IPS-20b (cell line): ENCODE data around the gene FARP1.

Experiments used
- H3K27ac ChIP-seq: one replicate; pipeline ENCODE4 v1.5.1; 2013; ENCODE audit warnings: low read length
- H3K27me3 ChIP-seq: 2 replicates; pipeline ENCODE4 v1.6.1; 2013; ENCODE audit warnings: mild to moderate bottlenecking, low read length, inconsistent platforms; ENCODE audit not compliant: insufficient read depth
- H3K36me3 ChIP-seq: 2 replicates; pipeline ENCODE4 v1.6.1; 2013; ENCODE audit warnings: low read depth, mild to moderate bottlenecking, inconsistent platforms, low read length, moderate library complexity; ENCODE audit not compliant: insufficient read depth
- H3K4me1 ChIP-seq: 2 replicates; pipeline ENCODE4 v1.6.1; 2013; ENCODE audit warnings: mild to moderate bottlenecking, control low read depth, inconsistent platforms, low read length, moderate library complexity; ENCODE audit not compliant: insufficient read depth
- H3K4me3 ChIP-seq: 2 replicates; pipeline ENCODE4 v1.5.1; 2013; ENCODE audit warnings: mild to moderate bottlenecking, low read length, inconsistent platforms
- H3K9ac ChIP-seq: 2 replicates; pipeline ENCODE4 v1.6.1; 2013; ENCODE audit warnings: low read depth, mild to moderate bottlenecking, inconsistent platforms, low read length, moderate library complexity
- H3K9me3 ChIP-seq: 2 replicates; pipeline ENCODE4 v1.6.1; 2013; ENCODE audit warnings: mild to moderate bottlenecking, low read depth, low read length, inconsistent platforms; ENCODE audit not compliant: insufficient read depth

Gene FARP1

GRCh38 chr13:98484289-98485219 lies 341.7 kb downstream of the FARP1 start:
- Histone ChIP-seq H3K27me3 (no peaks in the 10 kb centered on the region), H3K4me3 (peak overlapping the region; percentile 43), H3K36me3 (peaks cover 10% of the 10 kb centered on the region), H3K4me1 (peaks cover 36% of the 10 kb centered on the region), H3K9me3 (no peaks in the 10 kb centered on the region), H3K9ac (peak overlapping the region; percentile 60; the same call in 1 of the 2 replicates), H3K27ac (peak overlapping the region; percentile 29)

DNA sequence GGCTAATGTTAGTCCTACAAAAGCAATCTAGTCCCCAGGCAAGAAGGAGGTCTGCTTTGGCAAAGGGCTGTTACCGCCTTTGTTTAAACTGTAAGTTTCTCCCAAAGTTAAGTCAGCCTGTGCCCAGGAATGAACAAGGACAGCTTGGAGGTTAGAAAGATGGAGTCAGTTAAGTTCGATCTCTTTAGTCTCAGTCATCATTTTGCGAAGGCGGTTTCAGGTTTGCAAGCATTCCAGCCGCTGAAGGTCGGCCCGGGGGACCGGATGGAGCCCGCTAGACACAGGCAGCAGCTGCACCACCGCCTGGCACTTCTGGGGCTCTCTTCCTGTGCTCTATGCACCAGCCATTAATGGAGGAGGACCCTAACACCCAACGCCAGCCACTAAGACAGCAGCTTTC lies 342.7 kb downstream of the FARP1 start:
- H3K9me3 ChIP-seq, result no peaks in the 10 kb centered on the region
- H3K27ac ChIP-seq, result peak overlapping the region; percentile 29
- no peak overlapping the region for H3K4me3 ChIP-seq
- H3K36me3 ChIP-seq, result peaks cover 10% of the 10 kb centered on the region
- H3K9ac ChIP-seq, result peak overlapping the region; percentile 60; the same call in 1 of the 2 replicates
- no peaks in the 10 kb centered on the region for H3K27me3 ChIP-seq
- H3K4me1 ChIP-seq, result peaks cover 37% of the 10 kb centered on the region

- Histone ChIP-seq H3K27me3 (no peaks in the 10 kb centered on the region), H3K4me3 (no peak overlapping the region), H3K36me3 (peaks cover 5% of the 10 kb centered on the region), H3K9me3 (no peaks in the 10 kb centered on the region), H3K27ac (no peak overlapping the region), H3K9ac (no peak overlapping the region), H3K4me1 (peaks cover 32% of the 10 kb centered on the region)
Measured at GRCh38 chr13:98486412-98486811, 343.5 kb downstream of the FARP1 start.

- Histone ChIP-seq H3K4me3 (no peak overlapping the region), H3K27me3 (no peaks in the 10 kb centered on the region), H3K9ac (no peak overlapping the region), H3K4me1 (peaks cover 33% of the 10 kb centered on the region), H3K36me3 (no peaks in the 10 kb centered on the region; the same call in 1 of the 2 replicates), H3K27ac (no peak overlapping the region), H3K9me3 (no peaks in the 10 kb centered on the region)
Measured at GRCh38 chr13:98487016-98487415, 344.1 kb downstream of the FARP1 start.

DNA sequence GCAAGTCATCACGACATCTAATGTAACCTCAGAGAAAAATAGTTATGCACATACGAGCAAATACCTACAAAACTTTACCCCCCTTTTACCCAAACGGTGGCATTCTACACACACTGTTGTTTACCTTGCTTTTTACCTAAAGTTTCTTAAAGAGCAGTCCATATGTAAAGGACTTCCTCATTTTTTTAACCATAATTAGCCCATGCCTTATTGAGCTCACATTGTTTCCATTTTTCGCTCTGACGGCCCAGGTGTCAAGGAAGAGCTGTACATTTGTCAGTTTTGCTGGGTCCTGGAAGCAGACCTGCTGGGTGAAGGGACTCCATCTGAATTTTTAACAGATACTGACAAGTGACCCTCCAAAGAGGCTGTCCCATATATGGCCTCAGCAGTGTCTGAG lies 344.6 kb downstream of the FARP1 start:
- H3K9ac ChIP-seq, result no peak overlapping the region
- no peaks in the 10 kb centered on the region for H3K9me3 ChIP-seq
- no peak overlapping the region for H3K4me3 ChIP-seq
- H3K4me1 ChIP-seq, result peaks cover 38% of the 10 kb centered on the region
- no peaks in the 10 kb centered on the region for H3K27me3 ChIP-seq
- no peak overlapping the region for H3K27ac ChIP-seq
- H3K36me3 ChIP-seq, result no peaks in the 10 kb centered on the region

- H3K36me3 ChIP-seq, result no peaks in the 10 kb centered on the region
- H3K27ac ChIP-seq, result no peak overlapping the region
- H3K9me3 ChIP-seq, result no peaks in the 10 kb centered on the region
- H3K27me3 ChIP-seq, result no peaks in the 10 kb centered on the region
- no peak overlapping the region for H3K9ac ChIP-seq
- peaks cover 34% of the 10 kb centered on the region for H3K4me1 ChIP-seq
- no peak overlapping the region for H3K4me3 ChIP-seq
Measured at GRCh38 chr13:98488736-98489135, 345.8 kb downstream of the FARP1 start.

DNA sequence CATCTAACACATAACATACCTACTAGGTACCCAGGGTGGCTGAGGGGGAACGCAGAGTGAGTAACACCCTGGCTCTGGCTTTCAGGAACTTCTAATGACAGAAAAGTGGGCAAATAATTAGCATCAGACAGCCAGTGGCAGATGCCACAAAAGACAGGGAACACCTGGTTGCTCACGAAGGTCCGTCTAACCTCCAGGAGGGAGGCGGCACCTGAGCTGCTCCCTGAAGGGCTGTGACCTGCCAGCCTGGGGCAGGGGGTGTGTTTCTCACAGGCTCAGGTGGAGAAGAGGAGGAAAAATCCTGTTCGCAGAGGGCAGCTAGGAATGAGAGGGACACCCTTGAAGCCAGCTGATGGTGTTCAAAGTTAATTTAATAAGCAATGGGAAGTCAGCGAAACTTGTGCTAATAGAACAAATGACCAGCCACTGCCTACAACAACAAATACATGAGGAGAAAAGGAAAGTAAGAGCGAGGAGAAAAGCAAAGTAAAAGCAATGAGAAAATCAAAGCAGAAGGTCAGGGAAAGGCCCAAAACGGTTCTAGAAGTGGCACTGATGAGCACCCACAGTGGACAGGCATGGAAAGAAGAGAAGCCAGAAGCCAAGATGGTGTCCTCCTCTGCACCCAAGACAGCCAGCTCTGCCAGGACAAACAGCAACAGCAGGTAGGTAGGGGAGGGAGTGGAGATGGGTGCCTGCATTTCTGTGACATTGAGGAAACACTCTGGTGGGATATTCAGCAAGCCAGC lies 346.7 kb downstream of the FARP1 start:
- H3K4me3 ChIP-seq, result no peak overlapping the region
- H3K9ac ChIP-seq, result peak overlapping the region; percentile 36; the same call in 1 of the 2 replicates

GRCh38 chr13:98490195-98490836 lies 347.4 kb downstream of the FARP1 start:
- H3K27ac ChIP-seq, result no peak overlapping the region
- H3K4me1 ChIP-seq, result peaks cover 21% of the 10 kb centered on the region
- H3K9ac ChIP-seq, result no peak overlapping the region
- H3K9me3 ChIP-seq, result no peaks in the 10 kb centered on the region
- H3K27me3 ChIP-seq, result no peaks in the 10 kb centered on the region
- H3K36me3 ChIP-seq, result no peaks in the 10 kb centered on the region
- no peak overlapping the region for H3K4me3 ChIP-seq

More for the DNA sequence above, 346.7 kb downstream of the FARP1 start:
- Histone ChIP-seq H3K4me1 (peaks cover 28% of the 10 kb centered on the region), H3K36me3 (no peaks in the 10 kb centered on the region), H3K9me3 (no peaks in the 10 kb centered on the region), H3K27ac (no peak overlapping the region), H3K27me3 (no peaks in the 10 kb centered on the region)

- peaks cover 19% of the 10 kb centered on the region; the same call in 1 of the 2 replicates for H3K4me1 ChIP-seq
- no peaks in the 10 kb centered on the region for H3K27me3 ChIP-seq
- H3K4me3 ChIP-seq, result no peak overlapping the region
- H3K9ac ChIP-seq, result no peak overlapping the region; the same call in 1 of the 2 replicates
- no peaks in the 10 kb centered on the region for H3K36me3 ChIP-seq
- no peaks in the 10 kb centered on the region for H3K9me3 ChIP-seq
- H3K27ac ChIP-seq, result no peak overlapping the region
Measured at GRCh38 chr13:98490866-98491265, 348.0 kb downstream of the FARP1 start.

DNA sequence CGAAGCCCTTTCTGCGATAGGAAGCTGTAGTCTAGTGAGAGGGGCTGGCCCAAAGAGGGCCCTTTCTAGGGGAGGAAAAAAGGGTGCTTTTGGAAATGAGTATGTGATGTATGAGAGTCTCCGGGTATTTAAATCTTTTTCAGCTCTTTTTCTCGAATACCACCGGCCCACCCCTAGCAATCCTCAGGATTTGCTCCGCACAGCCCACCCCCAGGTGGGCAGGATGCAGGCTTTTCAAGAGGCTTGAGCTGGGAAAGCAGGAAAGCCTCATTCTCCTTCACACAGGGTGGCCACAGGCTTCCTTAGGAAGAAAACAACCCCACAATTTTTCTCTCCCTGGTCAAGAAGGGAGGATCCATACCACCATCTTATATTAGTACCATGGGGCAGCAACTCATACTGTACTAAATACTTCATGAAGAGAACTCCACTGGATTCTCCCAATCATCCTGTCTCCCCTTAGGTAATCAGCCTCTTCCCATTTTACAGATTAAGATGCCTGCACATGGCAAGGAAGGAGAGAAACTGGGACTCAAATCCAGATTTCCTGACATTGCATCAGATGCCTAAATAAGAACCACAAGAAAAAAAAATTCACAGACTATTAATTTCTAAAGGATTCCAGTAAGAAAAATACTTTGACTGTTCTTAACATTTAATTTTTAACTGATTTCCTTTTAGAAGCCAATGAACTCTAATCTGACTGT lies 349.6 kb downstream of the FARP1 start:
- H3K9ac ChIP-seq, result peak overlapping the region; percentile 50; the same call in 1 of the 2 replicates
- H3K4me1 ChIP-seq, result peaks cover 30% of the 10 kb centered on the region; the same call in 1 of the 2 replicates
- no peaks in the 10 kb centered on the region for H3K27me3 ChIP-seq
- peak overlapping the region; percentile 52 for H3K27ac ChIP-seq
- H3K9me3 ChIP-seq, result no peaks in the 10 kb centered on the region
- no peaks in the 10 kb centered on the region for H3K36me3 ChIP-seq
- H3K4me3 ChIP-seq, result peak overlapping the region; percentile 31; the same call in 1 of the 2 replicates
